ENCODE data around the gene GCLC.

Gene GCLC

GRCh38 chr6:53523511-53524454, 21.1 kb downstream of the GCLC start:
- no peak for DNase-seq

DNA sequence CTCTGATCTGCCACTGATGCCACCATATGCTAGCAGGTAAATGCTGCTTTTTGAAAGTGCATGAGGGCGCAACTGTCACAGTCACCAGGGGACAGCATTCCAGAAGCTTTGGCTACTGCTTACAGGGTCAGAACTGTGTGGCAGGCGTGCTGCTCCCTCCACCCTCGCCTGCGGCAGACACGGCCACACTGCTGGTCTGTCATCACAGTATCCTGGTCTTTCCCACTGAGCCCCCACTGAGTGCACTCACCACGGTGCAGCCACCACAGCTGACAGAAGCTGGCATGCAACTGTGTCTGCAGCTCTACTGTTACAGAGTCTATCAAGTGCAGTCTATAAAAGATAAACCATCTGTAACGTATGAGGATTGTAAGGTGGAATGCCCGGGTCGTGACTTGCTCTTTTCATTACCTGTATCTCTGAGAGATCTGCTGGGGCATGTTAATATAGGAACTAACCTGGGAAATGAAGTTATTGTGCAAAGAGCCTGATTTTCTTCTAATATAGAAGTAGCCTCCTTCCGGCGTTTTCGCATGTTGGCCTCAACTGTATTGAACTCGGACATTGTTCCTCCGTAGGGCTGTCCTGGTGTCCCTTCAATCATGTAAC, 24.5 kb downstream of the GCLC start:
- DNase-seq = no peak

GRCh38 chr6:53518862-53519261, 26.0 kb downstream of the GCLC start:
- DNase-seq = no peak

DNA sequence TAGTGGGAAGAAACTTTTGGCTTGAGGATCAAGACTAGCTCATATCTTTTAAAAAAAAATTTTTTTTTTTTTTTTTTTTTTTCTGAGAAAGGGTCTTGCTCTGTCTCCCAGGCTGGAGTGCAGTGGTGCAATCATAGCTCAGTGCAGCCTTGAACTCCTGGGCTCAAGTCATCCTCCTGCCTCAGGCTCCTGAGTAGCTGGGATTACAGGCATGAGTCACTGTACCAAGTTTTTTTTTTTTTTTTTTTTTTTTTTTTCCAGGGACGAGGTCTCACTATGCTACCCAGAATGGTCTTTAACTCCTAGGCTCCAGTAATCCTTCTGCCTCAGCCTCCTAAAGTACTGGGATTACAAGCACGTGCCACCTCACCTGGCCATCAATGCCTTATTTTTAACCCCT, 27.9 kb downstream of the GCLC start:
- DNase-seq = no peak

DNA sequence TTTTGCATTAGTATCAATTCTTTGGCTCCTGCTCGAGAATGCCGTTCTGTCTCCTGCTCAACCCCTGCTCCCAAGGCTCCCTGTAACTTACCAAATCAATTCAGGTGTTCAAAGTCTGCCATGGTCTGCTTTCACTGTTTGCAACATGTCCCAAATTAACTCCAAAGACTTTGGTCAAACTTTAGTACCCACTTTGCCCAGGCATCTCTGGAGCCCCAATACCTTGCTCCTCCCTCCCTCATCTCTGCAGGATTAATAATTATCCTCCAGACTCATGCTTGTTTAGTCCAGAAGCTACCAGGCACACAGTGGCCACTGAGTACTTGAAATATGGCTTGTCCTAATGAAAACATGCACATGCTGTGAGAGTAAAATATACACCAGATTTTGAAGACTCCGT, 30.2 kb downstream of the GCLC start:
- no peak for DNase-seq

DNA sequence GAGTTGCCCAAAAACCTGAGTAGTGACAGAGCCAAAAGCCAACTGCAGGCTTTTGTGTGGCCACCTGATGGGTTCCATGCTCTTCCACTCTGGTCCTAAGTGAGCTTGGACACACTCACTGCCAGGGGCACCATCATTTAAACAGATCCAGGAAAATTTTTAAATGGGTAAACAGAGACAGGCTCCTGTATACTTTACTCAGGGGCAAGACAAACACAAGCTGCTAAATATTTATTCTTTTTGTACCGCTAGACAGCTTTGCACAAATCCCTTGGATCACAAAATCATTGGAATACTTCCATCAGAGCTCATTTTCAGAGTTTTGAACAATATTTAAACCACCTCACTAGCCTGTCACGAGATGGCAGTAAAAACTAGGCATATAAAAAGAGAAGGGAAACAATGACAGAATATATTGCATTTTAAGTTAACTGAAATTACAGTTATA, 31.4 kb downstream of the GCLC start:
- DNase-seq = no peak

- no peak for DNase-seq
Measured at GRCh38 chr6:53513056-53513455, 31.8 kb downstream of the GCLC start.

GRCh38 chr6:53512626-53513025, 32.3 kb downstream of the GCLC start:
- DNase-seq = no peak

DNA sequence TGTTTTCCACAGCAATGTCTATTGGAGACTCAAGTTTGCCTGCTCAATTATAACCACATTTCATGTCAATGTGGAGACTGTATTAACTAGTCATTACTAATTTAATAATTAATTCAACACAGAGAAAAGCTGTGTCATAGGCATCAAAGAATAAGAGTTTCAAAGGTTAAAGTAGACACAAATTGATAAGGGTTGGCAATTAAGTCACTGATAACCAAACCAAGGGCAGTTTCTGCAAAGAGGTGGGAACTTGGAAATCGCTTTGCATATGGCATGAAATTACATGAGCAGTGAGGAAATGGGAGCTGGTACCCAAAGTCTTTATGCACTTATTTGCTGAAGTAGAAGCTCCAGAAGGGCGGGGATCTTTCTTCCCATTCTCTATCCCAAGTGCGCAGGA, 34.2 kb downstream of the GCLC start:
- no peak for DNase-seq

DNA sequence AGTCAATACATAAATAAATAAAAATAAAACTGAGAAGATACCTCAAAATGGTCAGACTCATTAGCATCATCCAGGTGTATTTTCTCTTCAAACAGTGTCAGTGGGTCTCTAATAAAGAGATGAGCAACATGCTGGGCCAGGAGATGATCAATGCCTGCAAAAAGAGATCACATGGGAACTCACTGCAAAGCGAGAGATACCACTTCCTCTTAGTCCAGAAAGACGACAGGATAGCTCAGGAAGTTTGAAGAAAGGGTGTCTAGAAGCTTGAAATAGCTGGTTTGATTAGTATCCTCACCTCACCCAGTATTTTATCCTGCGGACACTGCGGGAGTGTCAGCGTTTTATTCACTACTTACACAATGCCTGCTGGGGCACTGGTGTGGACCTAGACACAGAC, 38.0 kb downstream of the GCLC start:
- no peak for DNase-seq

GRCh38 chr6:53504512-53504911, 40.4 kb downstream of the GCLC start:
- DNase-seq = no peak

- DNase-seq = no peak
Measured at GRCh38 chr6:53503060-53503459, 41.8 kb downstream of the GCLC start.

- DNase-seq = no peak
Measured at GRCh38 chr6:53501432-53501831, 43.5 kb downstream of the GCLC start.

DNA sequence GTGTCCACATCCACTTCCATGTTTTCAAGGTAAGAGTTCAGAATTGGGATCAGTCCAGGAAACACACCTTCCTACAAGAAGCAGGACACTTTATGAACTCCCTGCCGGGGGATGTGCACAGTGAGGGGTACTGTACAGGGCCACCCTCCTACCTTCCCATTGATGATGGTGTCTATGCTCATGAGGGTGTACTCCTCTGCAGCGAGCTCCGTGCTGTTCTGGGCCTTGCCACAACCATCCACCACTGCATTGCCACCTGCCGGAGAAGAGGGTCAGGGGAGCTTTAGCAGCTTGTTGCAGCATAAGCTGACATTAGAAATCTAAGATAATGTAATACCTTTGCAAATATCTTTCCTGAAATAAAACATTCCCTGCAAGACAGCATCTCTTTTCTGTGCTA, 44.8 kb downstream of the GCLC start:
- no peak for DNase-seq

DNA sequence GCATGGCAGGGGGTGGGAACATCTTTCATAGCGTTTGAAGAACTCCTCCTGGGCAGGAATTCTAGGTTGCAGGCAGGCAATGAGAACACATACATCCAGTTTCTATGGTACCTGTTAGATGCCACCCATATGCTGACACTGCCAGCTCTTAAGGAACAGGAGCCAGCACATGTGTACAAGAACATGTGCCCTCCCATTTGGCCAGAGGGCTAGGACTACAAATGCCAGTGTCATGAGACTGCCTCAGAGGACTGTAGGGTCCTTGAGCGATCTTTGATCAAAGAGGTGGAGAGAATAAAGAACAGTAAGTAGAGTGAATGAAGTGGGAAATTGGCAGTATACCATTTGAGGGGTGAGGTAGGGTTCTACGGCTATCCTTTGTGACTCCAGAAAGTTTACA, 45.8 kb downstream of the GCLC start:
- DNase-seq = no peak

- no peak for DNase-seq
Measured at GRCh38 chr6:53498649-53499048, 46.3 kb downstream of the GCLC start.

DNA sequence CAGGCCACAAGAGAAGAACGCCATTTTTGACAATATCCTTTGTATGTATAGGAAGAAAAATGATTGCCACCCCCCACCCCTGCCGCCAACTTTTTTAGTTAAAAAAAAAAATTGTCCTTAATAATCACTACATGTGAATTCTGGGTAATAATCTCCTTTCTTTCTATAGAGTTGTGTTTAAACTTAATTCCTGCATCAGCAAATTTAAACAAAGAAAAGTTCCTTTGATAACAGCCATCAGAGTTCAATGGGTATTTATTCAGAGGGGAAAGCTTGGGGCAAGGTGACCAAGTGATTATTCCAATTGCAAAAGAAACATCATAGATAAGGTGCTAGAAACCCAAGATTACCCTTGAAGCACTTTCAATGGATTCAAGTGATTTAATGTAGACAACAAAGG, 47.0 kb downstream of the GCLC start:
- DNase-seq = no peak

DNA sequence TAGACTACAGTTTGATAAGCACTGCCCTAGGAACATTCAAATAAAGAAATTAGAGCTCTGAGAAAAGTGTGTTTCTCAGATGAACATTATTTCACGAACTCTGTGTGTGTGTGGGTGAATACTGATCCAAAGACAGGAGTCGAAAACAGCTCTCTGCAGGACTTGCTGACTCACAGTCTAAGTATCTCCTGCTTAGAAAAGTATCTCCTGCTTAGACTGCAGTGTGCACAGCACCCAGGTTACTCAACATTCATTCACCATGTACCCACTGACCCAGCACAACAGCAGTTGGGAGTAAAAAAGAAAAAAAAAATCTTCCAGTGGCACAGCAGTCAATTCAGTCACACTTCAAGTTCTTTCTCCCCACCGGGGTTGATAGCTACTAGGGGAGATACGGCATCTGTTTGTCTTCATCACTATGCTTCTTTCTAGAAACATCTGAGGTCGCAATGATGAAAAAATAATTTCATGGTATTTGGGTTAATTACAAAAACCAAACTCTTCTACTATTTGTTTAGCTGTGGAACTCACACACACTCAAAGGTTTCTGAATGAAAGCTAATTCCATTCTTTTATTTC, 48.0 kb downstream of the GCLC start:
- no peak for DNase-seq

DNA sequence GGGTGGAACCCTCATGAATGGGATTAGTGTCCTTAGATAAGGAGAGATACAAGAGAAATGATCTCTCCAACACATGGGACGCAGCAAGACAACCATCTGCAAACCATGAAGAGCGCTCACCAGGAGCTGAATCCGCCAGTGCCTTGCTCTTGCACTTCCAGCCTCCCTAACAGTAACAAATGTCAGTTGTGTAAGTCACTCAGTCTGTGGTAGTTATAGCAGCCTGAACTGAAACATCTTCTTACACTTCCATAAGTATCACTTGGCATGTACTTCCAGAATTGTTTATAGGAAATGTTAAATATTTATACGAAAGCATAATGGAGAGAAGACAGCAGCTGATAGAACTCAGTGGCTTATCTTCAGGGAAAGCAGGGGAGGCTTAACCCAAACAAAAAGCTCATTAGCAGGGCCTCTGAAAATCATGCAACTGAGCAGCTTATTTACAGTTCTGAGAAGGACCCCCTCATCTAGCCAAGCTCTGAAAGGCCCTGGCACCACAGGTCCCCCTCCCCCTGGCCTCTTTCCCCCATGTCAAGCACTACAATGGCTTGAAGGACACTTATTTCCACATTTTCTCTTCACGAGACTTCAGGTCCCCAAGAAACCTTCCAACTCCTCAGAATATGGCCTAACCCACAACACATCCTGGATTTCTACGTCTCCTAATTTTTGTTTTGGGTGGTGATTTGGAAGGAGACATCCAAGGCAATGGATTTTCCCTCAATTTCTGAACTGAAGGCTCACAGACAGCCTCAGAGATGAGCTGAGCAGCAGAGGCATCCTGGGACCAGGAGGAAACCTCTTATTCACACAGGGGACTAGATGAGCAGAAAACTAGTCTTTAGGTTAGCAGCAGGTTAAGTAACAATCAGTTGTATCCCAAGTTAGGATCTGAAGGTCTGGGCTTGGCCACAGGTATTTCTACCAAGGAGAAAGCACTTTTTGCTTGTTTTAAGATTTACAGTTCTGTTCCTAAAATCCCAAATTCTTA, 49.1 kb downstream of the GCLC start:
- DNase-seq = no peak

DNA sequence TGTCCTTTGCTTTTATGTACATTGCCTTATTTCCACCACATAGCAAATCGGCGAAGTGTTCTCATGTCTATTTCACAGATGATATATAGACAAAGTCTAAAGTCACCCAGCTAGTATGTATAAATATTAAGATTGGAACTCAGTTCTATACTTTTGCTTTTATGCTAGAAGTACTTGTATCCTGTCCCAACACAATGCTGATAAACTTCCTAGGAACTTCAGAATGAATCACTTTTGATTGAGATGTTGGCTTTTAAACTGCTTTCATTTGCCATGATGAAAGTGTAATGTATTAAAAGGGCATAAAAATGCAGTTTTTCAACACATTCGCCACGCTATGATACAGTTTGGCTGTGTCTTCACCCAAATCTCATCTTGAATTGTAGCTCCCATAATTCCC, 50.8 kb downstream of the GCLC start:
- DNase-seq = no peak

GRCh38 chr6:53493635-53494025, 51.3 kb downstream of the GCLC start:
- DNase-seq = no peak

DNA sequence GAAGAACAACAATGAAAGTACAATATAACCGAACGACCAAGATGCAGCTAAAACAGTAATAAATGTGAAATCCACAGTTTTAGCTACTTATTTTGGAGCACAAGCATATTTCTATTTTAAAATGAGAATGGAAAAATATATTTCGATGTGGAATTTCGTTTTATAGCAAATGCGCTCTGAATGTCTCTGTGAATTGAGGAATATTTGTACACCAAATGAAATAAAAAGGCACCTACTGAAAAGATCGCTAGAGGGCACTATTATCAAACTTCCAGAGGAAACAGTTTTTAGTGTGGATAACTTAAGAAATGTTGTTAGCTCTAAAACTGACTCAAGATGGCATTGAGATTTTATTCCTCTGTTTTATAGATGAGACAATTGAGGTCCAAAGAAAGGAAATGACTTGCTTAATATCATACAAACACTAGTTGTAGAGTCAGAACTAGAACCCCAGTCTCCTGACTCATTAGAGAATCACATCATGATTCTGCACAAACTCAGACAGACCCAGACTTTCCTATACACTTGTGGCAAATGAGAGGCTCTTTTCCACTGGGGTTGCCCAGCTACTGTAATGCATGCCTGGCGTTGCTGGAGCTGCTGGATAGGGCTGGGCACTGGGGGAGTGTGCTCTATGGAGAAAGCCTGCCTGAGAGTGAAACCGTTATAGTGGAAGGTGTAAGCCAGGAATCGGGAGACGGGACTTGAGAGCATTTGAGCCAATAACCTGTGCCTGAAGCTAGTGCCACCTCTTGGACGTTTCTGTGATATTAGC, 51.9 kb downstream of the GCLC start:
- DNase-seq = no peak
